Natural killer cell treated with Interleukin-12 subunit alpha and Interleukin-12 subunit beta and Interleukin-15 and Interleukin-18, amount 100 ng/mL, for 72 hours (primary cell): ENCODE measurements around the gene CD22. TPM values are rescaled to one million over a fixed set of nuclear protein-coding genes. Genes with fewer than 3 reads are reported as not detected.
"Not testable (repeated sequence)": the region's sequence is repeated elsewhere in the genome, so short reads cannot be mapped to it uniquely, and the experiment has no call there.

Source experiments
- ATAC-seq, 2 donors: fragments of 150-1000 bp; cut with Tn5 transposase in 1 of 2; sonication (Bioruptor Pico), chemical (Tn5 transposase) in 1 of 2; 2 replicates each; pipeline ENCODE4 v1.10.0; 2021
- DNase-seq: peaks from one replicate; pipeline ENCODE4 v3.0.0; 2022; ENCODE audit warnings: low spot score
- H3K27ac Mint-ChIP-seq, 2 donors: 1 replicate in 1 of 2; 2 replicates in 1 of 2; pipeline ENCODE4 v1.8.0; 2022; ENCODE audit warnings: mixed read lengths in 2 of 2, mild to moderate bottlenecking in 1 of 2, moderate library complexity in 1 of 2
- H3K27me3 Mint-ChIP-seq, 2 donors: 1 replicate in 1 of 2; 2 replicates in 1 of 2; pipeline ENCODE4 v1.8.0; 2022; ENCODE audit warnings: mixed read lengths in 2 of 2
- H3K36me3 Mint-ChIP-seq: one replicate; pipeline ENCODE4 v1.8.0; 2022; ENCODE audit warnings: mixed read lengths
- H3K4me1 Mint-ChIP-seq, 2 donors: 1 replicate in 1 of 2; 2 replicates in 1 of 2; pipeline ENCODE4 v1.8.0; 2022; ENCODE audit warnings: low read depth in 2 of 2, mixed read lengths in 2 of 2, mild to moderate bottlenecking in 1 of 2
- H3K4me3 Mint-ChIP-seq: one replicate; pipeline ENCODE4 v1.8.0; 2022; ENCODE audit warnings: mixed read lengths
- H3K9me3 Mint-ChIP-seq: 2 replicates; pipeline ENCODE4 v1.8.0; 2022; ENCODE audit warnings: mixed read lengths
- total RNA-seq, 2 donors: library from RNA; stranded (reverse); gene quantifications; one replicate each; pipeline ENCODE4 v1.2.3, GENCODE V29; 2022

CD22 gene
- total RNA-seq: 10 to 100 TPM in 1 of 2 donors, 1 to 10 TPM in 1; 1.1 to 15.0 TPM

GRCh38 chr19:35328851-35329285 is at the start of gene CD22:
CD22 (plus strand) TSS chr19:35329187; CDS start chr19:35332041, 2,854 bp downstream.
- Mint-ChIP-seq H3K9me3 (no peaks in the 10 kb centered on the region), H3K4me3 (peak within 1 kb of the TSS; percentile 40)

DNA sequence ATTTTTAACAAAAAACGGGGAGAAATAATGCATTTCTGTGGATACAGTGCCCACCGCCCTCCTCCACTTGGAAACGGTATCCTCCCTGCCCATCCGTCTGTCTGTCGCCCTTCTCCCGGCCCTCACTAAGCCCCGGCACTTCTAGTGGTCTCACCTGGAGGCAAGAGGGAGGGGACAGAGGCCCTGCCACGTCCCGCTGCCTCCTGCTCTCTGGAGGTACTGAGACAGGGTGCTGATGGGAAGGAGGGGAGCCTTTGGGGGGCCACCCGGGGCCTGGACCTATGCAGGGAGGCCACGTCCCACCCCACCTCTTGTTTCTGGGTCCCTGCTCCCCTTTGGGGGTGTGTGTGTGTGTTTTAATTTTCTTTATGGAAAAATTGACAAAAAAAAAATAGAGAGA is 49.6 kb upstream of the CD22 start:
- Mint-ChIP-seq H3K27me3 (peaks cover 0 to 13% of the 10 kb centered on the region in 2 donors), H3K4me3 (no peak overlapping the region), H3K36me3 (no peaks in the 10 kb centered on the region), H3K4me1 (peaks cover 0 to 8% of the 10 kb centered on the region in 2 donors), H3K9me3 (no peaks in the 10 kb centered on the region), H3K27ac (no peak overlapping the region)
- no peak for DNase-seq
- no peak for ATAC-seq

More at GRCh38 chr19:35328851-35329285, at the start of gene CD22:
- Mint-ChIP-seq H3K36me3 (no peaks in the 10 kb centered on the region), H3K27ac (peak within 1 kb of the TSS in 1 of 2 donors; percentile 78), H3K27me3 (peaks cover 28 to 33% of the 10 kb centered on the region in 2 donors), H3K4me1 (peaks cover 8 to 22% of the 10 kb centered on the region in 2 donors)
- DNase-seq: no peak
- peak in 1 of 2 donors; percentile 32 for ATAC-seq

DNA sequence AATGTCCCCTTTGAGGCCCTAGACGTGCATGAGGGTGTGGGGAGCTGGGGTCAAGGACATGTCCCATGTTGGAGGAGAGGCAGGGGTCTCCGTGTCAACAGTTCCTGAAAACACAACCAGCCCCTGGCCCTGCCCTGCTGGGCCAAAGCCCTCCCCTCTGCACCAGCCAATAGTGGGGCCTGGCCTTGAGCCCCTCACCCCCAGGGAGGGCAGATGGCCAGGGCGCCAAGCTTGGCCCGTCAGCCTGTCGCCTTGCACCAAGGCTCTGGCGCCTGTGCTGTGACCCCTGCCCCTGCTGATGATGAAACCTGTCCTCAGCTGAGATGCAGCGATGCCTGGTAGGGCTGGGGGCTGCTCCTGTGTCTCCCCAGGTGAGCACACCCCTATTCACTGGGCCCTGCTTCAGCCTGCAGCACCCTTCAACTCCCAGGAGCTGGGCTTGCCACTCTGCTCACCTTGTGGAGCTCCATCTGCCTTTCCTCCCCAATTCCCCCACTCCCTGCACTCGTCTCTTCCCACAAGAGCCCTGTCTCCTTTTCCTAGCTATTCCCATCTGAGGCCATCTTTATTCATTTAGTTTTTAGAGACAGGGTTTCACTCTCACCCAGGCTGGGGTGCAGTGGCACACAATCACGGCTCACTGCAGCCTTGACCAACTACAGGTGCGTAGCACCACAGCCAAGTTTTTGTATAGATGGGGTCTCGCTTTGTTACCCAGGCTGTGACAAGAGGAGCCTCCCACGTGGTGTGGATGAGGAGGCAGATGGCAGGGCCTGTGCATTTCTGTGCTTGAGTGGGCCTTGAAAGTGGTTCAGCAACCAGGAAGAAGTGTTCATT is 48.8 kb upstream of the CD22 start:
- Mint-ChIP-seq H3K27ac (no peak overlapping the region), H3K4me3 (no peak overlapping the region), H3K36me3 (no peaks in the 10 kb centered on the region), H3K4me1 (peaks cover 0 to 8% of the 10 kb centered on the region in 2 donors), H3K9me3 (no peaks in the 10 kb centered on the region), H3K27me3 (peaks cover 0 to 14% of the 10 kb centered on the region in 2 donors)
- ATAC-seq (no peak), DNase-seq (no peak)

GRCh38 chr19:35281303-35281702 is 47.7 kb upstream of the CD22 start:
- DNase-seq: no peak
- Mint-ChIP-seq H3K9me3 (no peaks in the 10 kb centered on the region), H3K27ac (no peak overlapping the region), H3K4me3 (no peak overlapping the region), H3K4me1 (peaks cover 0 to 8% of the 10 kb centered on the region in 2 donors), H3K27me3 (peaks cover 0 to 14% of the 10 kb centered on the region in 2 donors), H3K36me3 (no peaks in the 10 kb centered on the region)
- no peak for ATAC-seq

- H3K4me3 Mint-ChIP-seq: no peak overlapping the region
- peaks cover 0 to 5% of the 10 kb centered on the region in 2 donors for H3K4me1 Mint-ChIP-seq
- H3K27me3 Mint-ChIP-seq: peaks cover 0 to 14% of the 10 kb centered on the region in 2 donors
- peak overlapping the region in 1 of 2 donors; percentile 30 for H3K27ac Mint-ChIP-seq
- H3K9me3 Mint-ChIP-seq: no peaks in the 10 kb centered on the region
- no peak for ATAC-seq
- H3K36me3 Mint-ChIP-seq: no peaks in the 10 kb centered on the region
- DNase-seq: no peak
Observed at GRCh38 chr19:35284153-35285094, 44.6 kb upstream of the CD22 start.

GRCh38 chr19:35285095-35285449 is 43.9 kb upstream of the CD22 start:
- no peak for ATAC-seq
- H3K4me3 Mint-ChIP-seq: no peak overlapping the region

DNA sequence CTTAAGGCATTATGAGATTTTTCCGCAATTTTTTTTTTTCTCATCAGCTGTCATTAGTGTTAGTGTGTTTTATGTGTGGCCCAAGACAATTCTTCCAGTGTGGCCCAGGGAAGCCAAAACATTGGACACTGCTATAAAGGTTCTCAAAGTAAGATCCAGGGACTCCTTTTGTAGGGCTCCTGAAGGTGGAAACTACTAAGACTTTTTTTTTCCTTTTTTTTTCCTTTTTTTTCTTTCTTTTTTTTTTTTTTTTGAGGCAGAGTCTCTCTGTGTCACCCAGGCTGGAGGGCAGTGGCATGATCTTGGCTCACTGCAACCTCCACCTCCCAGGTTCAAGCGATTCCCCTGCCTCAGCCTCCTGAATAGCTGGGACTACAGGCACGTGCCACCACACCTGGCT is 43.5 kb upstream of the CD22 start:
- H3K9me3 Mint-ChIP-seq, H3K4me3 Mint-ChIP-seq: not testable (repeated sequence)

More at GRCh38 chr19:35285095-35285449, 43.9 kb upstream of the CD22 start:
- DNase-seq: no peak
- H3K9me3 Mint-ChIP-seq: no peaks in the 10 kb centered on the region
- H3K27me3 Mint-ChIP-seq: peaks cover 0 to 14% of the 10 kb centered on the region in 2 donors
- no peaks in the 10 kb centered on the region for H3K36me3 Mint-ChIP-seq
- H3K27ac Mint-ChIP-seq: no peak overlapping the region
- peaks cover 0 to 5% of the 10 kb centered on the region in 2 donors for H3K4me1 Mint-ChIP-seq

GRCh38 chr19:35286101-35286500 is 42.9 kb upstream of the CD22 start:
- not testable (repeated sequence) for H3K4me1 Mint-ChIP-seq, H3K36me3 Mint-ChIP-seq, ATAC-seq, H3K9me3 Mint-ChIP-seq, H3K27ac Mint-ChIP-seq, DNase-seq, H3K4me3 Mint-ChIP-seq
- H3K27me3 Mint-ChIP-seq: peaks cover 0 to 12% of the 10 kb centered on the region in 2 donors

More for the DNA sequence above, 43.5 kb upstream of the CD22 start:
- H3K36me3 Mint-ChIP-seq, H3K4me1 Mint-ChIP-seq, ATAC-seq, H3K27ac Mint-ChIP-seq, DNase-seq: not testable (repeated sequence)
- peaks cover 0 to 14% of the 10 kb centered on the region in 2 donors for H3K27me3 Mint-ChIP-seq

GRCh38 chr19:35287713-35288112 is 41.3 kb upstream of the CD22 start:
- H3K4me1 Mint-ChIP-seq: no peaks in the 10 kb centered on the region
- ATAC-seq (no peak), DNase-seq (no peak)
- H3K27me3 Mint-ChIP-seq: peaks cover 0 to 10% of the 10 kb centered on the region in 2 donors
- H3K27ac Mint-ChIP-seq: no peak overlapping the region
- no peak overlapping the region for H3K4me3 Mint-ChIP-seq
- H3K36me3 Mint-ChIP-seq: no peaks in the 10 kb centered on the region
- no peaks in the 10 kb centered on the region for H3K9me3 Mint-ChIP-seq

DNA sequence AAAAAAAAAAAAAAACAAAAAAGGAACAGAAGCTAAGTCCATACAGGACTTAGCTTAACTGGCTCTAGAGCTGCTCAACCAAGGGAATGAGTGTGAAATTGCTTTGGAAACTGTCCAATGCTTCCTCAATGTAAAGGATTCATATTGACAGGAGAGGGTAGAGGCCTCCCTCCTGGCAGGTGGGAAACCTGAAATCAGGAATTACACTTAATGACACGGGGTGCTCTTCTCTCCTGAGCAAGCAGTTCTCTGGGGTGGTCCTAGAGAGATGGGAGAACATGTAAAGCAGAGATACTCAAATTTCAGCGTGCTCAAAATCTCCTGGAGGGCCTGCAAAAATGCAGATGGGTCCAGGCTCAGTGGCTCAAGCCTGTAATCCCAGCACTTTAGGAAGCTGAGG is 40.7 kb upstream of the CD22 start:
- DNase-seq: no peak
- Mint-ChIP-seq H3K36me3 (no peaks in the 10 kb centered on the region), H3K27ac (no peak overlapping the region), H3K9me3 (no peaks in the 10 kb centered on the region), H3K4me1 (no peaks in the 10 kb centered on the region), H3K27me3 (peaks cover 0 to 5% of the 10 kb centered on the region in 2 donors), H3K4me3 (no peak overlapping the region)
- no peak for ATAC-seq

DNA sequence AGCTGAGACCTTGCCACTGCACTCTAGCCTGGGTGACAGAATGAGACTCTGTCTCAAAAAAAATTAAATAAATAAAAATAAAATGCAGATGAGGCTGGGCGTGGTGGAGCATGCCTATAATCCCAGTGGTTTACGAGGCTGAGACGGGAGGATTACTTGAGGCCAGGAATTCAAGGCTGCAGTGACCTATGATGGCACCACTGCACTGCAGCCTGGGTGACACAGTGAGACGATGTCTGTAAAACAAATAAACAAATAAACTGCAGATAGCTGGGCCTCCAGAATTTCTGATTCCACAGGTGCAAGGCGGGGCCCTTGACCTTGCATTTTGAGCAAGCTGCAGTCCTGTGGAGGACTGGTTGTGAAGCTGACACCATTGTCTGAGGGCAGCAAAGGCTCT is 40.1 kb upstream of the CD22 start:
- no peak overlapping the region for H3K27ac Mint-ChIP-seq
- ATAC-seq: no peak
- no peaks in the 10 kb centered on the region for H3K4me1 Mint-ChIP-seq
- H3K9me3 Mint-ChIP-seq: no peaks in the 10 kb centered on the region
- peaks cover 0 to 3% of the 10 kb centered on the region in 2 donors for H3K27me3 Mint-ChIP-seq
- DNase-seq: no peak
- no peaks in the 10 kb centered on the region for H3K36me3 Mint-ChIP-seq
- H3K4me3 Mint-ChIP-seq: no peak overlapping the region

- DNase-seq: no peak
- Mint-ChIP-seq H3K4me3 (no peak overlapping the region), H3K9me3 (no peaks in the 10 kb centered on the region), H3K36me3 (no peaks in the 10 kb centered on the region), H3K4me1 (no peaks in the 10 kb centered on the region), H3K27ac (no peak overlapping the region), H3K27me3 (no peaks in the 10 kb centered on the region)
- ATAC-seq: no peak
Observed at GRCh38 chr19:35290381-35291127, 38.4 kb upstream of the CD22 start.

- no peaks in the 10 kb centered on the region for H3K36me3 Mint-ChIP-seq
- no peak overlapping the region for H3K4me3 Mint-ChIP-seq
- H3K9me3 Mint-ChIP-seq: no peaks in the 10 kb centered on the region
- ATAC-seq: no peak
- H3K27ac Mint-ChIP-seq: no peak overlapping the region
- no peaks in the 10 kb centered on the region for H3K4me1 Mint-ChIP-seq
- no peak for DNase-seq
- no peaks in the 10 kb centered on the region for H3K27me3 Mint-ChIP-seq
Observed at GRCh38 chr19:35291259-35291658, 37.7 kb upstream of the CD22 start.
